ENCODE data around the gene RHBDF1.
A peak's percentile ranks its signal among the peaks of the same experiment; 100 is the strongest.

Gene RHBDF1, protein sequence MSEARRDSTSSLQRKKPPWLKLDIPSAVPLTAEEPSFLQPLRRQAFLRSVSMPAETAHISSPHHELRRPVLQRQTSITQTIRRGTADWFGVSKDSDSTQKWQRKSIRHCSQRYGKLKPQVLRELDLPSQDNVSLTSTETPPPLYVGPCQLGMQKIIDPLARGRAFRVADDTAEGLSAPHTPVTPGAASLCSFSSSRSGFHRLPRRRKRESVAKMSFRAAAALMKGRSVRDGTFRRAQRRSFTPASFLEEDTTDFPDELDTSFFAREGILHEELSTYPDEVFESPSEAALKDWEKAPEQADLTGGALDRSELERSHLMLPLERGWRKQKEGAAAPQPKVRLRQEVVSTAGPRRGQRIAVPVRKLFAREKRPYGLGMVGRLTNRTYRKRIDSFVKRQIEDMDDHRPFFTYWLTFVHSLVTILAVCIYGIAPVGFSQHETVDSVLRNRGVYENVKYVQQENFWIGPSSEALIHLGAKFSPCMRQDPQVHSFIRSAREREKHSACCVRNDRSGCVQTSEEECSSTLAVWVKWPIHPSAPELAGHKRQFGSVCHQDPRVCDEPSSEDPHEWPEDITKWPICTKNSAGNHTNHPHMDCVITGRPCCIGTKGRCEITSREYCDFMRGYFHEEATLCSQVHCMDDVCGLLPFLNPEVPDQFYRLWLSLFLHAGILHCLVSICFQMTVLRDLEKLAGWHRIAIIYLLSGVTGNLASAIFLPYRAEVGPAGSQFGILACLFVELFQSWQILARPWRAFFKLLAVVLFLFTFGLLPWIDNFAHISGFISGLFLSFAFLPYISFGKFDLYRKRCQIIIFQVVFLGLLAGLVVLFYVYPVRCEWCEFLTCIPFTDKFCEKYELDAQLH

DNA sequence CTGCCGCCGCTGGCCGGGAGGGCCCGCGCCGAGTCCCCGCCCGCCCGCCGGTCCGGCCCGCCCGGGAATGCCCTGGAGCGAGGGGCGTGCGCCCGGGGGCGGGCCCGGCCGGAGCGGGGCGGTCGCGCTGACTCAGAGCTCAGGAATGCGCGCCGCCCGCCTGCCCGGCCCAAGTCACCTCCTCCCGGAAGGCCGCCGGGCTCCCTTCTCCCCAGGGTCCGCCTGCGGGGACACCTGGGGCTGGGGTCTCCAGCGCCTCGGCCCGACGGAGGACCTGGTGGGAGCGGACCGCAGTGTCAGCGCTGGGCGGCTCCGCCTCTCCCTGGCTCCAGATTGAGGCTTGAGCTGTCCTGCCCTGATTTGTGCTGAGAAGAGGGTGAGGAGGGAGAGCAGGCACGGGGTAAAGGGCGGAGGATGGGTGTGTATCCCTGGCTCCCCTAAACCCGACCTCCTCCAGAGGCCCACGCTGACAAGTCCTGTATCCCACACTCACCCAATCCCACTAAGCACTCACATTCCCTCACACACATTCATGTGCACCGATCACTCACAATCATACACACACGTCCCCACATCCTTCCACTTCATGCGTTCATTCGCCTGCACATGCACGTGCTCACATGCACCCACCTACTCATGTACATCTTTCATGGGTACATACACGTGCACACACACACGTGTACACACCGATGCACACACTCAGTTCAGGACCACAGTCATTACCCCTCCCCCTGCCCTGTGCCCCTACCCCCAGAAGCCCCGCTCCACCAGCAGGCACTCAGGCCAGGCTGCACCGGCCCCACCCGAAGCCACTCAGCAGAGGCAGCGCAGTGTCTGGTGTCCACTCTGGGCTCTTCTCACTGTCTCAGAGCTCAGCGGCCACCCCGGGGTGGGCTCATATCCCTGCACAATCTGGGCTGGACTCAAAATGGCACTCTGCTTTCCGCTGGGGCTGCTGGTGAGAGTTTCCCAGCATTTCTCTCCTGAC lies at the start of gene RHBDF1:
TSS of gene RHBDF1 (minus strand) at position 71 of the 988 bp plus-strand sequence. CDS start 7,616 bp downstream, outside the sequence.
- DNase-seq: peak; percentile 80

DNA sequence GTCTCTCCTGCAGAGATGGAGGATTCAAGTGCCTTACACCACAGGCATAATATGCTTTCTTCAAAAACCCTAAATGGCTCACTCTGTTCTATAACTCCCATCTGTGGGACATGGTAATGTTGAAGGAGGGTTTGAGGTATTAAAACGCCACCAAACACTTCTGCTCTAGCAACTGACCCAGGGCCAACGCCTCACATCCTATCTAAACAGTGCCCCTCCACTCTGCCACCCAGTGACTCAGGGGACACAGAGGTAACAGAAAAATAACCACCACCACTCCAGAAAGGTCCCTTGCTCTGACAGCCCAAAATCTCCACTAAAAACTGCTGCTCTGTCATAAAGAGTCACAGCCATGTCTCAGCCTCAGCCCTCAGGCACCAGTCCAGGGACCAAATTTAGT lies 48.3 kb upstream of the RHBDF1 start:
- no peak for DNase-seq

DNA sequence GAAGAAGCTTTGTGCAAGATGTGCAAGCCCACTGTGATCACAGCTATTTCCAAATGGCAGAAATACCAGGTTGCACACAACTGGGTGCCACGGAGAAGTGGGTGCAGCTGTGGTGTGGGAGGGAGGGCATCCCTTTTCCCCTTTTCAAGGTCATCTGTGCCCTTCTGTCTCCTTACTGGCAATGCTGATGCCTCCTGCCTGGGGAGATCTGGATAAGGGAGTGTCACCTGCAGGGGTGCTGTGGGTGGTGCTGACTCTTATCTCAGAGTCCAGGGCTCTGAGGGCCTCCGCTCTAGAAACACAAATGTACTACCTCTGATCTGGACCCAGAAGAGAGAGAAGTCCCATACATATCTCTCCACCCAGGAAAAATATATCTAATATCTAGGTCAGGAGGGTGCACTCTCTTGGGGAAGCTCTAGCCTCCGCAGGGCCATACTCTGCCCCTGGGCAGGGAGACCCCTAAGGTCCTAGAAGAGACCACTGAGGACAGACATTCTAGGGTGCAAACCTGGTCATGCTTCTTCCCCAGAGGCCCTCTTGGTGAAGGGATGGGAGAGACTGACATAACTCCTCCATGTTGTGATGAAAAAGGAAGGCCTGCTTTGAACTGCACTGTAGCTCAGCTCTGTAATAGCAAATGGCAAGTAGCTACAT lies 47.5 kb upstream of the RHBDF1 start:
- DNase-seq: no peak

DNA sequence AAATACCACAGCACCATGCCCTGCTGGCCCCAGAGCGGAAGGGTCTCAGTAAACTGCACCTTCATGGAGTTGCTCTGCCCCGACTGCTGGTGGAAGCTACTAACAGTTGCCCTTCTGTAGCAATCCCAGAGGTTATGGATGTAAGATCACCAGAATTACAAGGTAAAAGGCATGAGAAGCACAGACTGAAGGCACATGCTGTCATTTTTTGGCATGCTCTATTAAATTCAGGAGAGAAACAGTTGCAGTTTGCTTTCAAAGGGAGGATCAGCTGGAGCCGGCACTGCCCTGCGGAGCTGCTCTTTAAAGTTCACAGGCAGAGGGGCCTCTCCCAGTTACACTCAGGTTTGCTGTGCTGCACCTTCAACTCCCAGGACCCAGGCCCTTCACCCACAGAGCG lies 46.9 kb upstream of the RHBDF1 start:
- no peak for DNase-seq

DNA sequence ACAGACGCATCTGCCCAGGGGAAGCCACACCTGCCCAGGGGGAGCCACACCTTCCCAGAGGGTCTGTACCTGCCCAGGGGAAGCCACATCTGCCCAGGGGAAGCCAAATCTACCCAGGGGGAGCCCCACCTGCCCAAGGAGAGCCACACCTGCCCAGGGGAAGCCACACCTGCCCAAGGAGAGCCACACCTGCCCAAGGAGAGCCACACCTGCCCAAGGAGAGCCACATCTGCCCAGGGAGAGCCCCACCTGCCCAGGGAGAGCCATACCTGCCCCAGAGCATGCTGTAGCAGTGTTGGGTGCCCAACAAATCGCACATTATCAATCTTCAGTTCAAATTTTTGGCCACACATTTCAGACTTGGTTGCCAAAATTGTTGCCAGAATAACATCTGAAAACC lies 46.4 kb upstream of the RHBDF1 start:
- no peak for DNase-seq

DNA sequence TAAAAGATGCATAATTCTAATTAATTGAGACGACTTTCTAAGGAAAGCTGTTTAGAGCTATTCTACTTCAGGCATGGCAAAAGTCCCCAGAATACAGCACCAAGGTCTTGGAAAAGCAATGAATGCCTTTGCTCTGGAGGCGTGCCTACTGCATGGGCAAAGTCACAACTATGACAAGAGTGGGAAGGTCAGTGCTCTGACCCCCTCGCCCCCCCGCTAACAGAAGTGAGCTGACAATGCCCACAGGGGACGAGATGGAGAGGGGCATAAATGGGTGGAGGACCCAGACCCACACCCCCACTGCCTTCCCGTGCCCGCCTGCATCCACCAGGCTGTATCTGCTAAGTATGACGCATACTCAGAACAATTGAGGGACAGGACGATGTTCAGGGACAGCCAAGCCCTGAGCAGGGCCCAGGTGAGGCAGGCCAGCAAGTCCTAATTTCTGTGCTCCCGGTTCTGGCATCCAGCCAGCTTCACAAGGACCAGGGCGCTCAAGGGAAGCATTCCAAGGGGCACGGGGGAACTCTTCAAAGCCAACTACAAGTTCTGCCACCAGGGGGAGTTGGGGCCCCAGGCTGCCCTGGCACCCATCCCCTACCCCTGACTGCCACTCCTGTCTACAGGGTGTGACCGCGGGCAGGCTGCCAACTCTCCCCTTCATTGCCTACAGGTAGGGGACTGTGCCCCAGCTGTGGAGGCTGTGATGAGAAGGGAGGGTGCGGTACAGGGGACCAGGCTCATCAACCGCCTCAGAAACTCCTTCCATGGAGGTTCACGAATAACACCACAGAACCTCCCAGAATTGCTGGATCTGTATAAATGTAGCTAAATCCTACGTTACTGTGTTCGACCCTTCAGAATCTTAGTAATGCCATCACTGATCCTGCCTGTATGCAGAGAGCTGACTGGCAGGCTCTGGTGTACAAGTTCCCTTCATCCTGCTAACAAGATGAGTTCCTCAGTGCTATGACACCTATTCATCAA lies 45.2 kb upstream of the RHBDF1 start:
- no peak for DNase-seq

DNA sequence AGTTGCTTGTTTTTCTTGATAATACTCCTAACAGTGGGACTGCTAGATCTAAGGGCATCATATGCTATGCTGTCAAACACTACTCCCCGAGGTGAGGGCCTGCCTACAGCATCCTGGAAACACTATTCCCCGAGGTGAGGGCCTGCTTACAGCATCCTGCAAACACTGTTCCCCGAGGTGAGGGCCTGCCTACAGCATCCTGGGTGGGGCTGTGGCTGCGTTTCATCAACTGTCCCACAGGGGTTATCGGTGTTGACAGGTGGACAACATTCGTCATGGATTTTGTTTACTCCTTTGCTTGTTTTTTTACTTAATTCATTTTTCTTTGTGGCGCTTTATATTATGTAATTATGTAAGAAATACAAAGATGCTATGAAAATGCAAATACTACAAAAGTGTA lies 43.6 kb upstream of the RHBDF1 start:
- DNase-seq: no peak

DNA sequence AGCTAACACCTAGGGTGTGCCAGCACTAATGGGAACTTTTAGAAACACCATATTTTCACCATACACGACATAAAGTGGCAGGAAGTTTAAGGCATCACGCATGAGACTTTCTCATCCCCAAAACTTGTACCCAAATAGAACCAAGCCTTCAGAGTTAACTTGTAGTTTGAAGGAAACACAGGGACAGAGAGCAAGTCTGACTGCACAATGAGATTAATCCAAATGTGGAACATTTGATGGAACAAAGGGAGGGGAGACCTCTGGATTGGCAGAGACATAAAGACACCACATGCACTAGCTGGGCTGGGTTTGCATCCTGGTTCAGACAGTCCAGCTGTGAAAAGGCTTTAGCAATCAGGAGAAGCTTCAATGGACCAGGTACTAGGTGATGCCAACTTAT lies 41.9 kb upstream of the RHBDF1 start:
- no peak for DNase-seq

DNA sequence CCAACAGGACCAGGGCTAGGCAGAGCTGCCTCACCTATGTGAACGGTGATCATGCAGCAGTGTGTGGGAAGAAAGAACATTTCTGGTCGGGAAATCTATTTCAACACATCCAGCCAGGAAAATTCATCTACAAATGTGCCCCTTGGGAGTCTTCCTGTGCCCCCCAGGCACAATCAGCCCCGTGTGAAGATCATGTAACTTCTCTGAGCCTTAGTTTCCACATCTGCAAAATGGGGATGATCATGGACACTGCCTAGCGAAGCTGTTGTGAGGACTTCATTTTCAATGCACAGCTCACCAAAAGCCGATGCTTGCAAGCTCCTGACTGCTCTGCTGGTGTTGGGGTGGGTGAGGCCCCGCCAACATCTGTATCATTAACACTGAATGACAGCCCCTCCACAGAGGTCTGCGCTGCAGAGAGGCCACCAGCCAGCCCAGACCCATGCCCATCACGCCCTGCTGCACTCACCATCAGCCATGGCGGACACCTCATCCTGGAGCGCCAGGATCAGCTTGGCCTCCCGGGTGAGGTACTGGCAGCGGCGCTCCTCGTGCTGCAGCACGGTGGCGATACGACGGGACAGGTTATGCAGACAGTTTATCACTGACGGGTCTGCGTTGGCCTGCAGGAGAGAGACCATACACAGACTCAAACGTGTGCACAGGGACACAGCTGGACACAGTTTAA lies 39.9 kb upstream of the RHBDF1 start:
- DNase-seq: no peak

DNA sequence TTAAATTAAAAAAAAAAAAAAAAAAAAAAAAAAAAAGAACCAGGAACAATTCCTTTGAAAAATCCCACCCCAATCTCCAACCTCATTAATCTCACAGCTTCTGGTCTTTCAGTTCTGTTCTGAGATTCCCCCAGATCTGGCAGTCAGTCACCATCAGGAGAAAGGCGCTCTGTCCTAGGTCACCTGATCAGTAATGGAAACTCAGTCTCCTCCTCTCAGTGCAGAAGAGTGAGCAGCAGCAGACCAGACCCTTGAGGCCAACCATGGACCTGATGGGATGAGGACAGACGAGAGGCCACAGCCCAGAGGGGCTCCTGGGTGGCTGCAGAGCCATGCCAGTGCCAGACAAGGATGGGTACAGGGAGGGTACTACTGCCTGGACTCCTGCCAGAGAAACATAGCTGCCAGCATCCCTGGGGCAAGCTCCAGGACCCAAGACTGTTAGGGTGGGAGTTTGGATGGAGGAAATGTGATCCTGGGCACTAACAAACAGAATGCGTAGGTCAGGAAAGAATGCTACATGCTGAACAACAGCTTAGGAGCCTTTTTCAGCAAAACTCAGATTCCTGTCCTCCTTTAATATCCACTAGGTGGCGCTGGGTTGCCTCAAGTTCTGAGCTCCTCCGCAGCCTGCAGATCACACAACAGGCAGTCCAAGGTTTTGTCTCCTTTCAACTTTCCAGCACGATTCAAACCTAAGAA lies 34.3 kb upstream of the RHBDF1 start:
- DNase-seq: peak; percentile 56

DNA sequence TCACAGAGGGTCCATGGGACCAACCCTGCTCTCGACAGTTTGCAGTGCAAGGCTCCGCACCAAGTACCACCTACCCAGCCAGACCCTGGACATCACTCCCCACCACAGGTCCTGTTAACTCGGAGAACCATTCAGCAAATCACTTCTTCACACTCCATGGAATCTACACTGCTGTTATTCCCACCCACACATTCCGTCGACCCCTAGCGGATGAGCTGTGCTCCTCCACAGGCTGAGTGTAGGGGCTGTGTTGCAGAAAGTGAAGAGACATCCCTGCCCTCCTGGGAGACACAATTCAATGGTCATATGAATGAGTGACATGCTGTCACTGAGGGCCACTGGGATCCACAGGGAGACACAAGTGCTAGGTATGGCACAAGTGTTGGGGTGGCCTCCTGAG lies 33.1 kb upstream of the RHBDF1 start:
- no peak for DNase-seq

DNA sequence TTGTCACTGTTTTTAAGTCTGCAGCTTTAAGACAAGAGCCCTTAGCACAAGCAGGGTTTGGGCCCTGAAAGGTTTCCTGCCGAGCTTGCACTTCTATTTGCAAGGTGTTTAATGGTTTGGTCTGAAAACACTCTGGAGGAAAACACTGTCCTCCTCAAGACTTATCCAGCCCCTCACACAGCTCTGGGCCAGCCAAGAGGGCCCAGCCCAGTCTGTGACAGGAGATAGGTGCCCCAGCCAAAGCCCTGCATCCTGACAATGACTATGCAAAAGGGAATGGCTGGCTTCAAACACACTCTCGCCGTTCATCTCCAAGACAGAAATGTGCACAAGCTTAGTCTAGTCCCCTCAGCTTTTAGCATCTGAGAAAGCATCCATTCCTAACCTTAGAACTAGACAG lies 32.5 kb upstream of the RHBDF1 start:
- no peak for DNase-seq

DNA sequence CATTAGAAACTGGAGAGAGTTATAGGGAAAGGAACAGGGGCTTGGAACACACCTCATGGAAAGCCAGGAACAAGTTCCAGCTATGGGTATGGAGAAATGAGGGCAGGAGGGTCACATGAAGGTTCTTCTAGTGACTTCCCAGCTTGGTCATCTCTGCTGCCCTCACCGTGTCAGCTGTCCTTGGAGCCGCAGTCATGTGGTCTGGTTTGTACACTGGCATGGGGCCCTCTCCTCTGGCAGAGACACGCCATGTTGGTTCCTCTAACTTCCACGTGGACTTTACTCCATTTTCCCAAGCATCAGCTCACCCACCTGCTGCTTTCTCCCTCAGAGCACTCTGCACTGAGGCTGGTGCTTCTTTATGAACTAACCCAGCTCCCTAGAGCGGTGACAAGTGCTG lies 31.9 kb upstream of the RHBDF1 start:
- no peak for DNase-seq

DNA sequence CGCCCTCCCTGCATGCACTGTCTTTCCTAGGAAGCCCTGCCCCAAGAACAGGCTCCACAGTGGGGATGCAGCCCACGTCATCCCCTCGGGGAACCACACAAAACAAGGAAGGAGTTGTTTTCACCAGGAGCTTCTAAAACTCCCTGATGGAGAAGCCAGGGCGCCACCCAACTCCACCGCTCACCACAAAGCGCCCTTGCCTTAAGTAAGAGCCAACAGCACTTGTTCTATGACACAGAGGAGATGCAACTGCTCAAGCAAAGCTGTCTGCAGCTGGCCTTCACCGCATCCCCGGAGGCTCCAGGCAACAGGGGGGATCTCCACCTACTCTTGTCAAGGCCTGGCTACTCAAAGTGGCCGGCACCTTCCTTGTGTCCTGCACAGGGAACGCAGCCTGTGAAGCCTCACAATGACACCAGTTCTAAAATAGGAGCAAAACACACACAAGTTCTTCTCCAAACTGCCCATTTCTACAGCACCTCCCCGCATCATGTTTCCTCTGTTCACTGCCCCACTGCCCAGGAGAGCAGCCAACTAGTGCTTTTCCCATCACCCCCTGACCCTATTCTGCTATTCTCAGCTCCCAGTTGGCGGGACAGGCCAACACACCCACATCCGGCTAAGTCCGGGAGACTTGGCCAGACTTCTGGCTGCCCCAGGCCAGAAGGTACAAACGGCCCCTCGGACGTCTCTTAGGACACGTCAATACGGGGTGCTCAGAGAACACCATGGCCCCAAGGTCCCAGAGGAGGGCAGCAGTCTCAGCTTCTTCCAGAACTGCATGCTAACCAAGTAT lies 29.8 kb upstream of the RHBDF1 start:
- DNase-seq: peak; percentile 42

DNA sequence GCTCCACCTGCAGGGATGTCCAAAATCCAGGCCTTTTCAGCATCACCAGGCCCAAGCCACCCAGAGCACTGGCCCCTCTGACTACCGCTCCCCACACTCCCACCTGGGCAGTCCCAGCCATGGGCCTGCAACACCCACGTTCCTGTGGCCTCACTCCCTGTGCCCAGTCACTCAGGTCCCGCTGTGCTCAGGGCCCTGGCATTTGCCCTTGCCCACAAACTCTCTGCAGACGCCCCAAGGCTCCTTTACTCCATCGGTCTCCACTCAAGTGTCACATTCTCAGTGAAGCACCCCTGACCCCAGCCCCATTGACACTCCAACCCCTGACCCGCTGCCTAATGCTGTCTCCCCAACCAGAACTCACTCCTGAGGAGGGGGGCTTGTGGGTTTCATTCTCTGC lies 29.2 kb upstream of the RHBDF1 start:
- no peak for DNase-seq

DNA sequence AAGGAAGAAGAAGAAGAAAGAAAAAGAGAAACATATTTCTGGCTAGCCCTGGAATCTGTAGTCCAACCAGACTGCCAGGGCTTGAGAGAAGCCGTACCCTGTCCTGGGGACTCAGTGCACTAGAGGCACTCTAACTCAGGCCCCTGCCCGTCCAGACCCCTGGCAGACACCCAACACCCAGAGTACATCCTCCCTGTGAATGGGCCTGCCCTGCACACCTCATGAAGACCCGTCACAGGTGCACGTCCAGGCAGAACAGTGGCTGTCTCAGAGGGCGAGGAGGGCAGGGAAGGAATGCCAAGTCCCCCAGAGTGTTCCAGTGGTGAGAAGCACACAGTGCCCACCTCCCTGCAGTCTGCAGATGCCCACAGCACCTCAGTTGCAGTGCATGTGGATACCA lies 28.6 kb upstream of the RHBDF1 start:
- no peak for DNase-seq

DNA sequence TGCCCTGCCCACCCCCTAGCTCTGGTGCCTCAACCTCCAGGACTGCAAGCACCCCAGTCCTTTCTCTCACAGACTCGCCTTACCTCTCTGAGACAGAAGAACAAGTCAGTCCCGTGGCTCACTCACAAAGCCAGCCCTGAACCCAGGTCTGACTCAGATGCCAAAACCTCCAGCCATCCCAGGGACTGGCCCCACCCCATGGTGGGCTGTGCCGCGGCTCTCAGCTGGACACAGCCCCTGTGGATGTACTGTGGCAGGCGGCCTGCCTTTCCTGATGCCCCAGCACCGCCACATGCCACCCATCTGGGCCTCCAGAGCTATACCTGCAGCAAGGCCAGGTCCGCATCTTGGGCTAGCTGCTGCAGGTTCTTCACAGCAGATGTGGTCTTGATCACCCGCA lies 25.4 kb upstream of the RHBDF1 start:
- no peak for DNase-seq

DNA sequence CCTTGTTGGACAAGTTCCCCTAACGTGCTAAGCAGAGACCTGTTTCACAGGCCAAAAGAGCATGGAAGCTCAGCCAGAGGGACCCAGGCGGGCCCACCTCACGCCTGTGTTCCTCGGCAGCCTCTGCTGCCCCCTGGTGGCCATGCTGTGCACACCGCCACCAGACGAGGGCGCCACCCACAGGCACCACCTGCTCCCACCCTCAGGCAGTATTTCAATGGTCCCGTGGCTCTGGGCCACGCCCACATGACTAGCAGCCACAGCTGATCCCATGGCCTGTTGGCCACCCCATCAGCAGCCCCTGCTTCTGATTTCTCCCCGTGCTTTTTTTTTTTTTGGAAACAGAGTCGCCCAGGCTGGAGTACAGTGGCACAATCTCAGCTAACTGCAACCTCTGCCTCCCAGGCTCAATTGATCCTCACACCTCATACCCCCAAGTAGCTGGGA lies 24.5 kb upstream of the RHBDF1 start:
- DNase-seq: peak; percentile 86

DNA sequence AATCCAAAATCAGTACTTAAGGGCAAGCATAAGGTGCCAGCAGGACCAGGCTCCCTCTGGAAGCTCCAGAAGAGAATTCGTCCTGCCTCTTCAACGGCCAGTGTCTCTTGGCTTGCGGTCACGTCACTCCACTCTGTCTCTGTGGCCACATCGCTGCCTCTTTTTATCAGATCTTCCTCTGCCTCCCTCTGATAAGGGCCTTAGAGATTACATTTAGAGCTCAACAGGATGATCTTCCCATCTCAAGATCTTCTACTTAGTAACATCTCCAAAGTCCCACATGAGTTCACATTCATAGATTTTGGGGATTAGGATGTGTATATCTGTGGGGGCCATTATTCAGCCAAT lies 22.5 kb upstream of the RHBDF1 start:
- no peak for DNase-seq

All from left hindlimb (tissue), 1 donor.